Erythroblast (primary cell): Measurements from ENCODE around the gene MAST4.
A peak's percentile ranks its signal among the peaks of the same experiment; 100 is the strongest.

Experiments
- DNase-seq, 2 experiments: peaks; one replicate each; lab custom pipeline; 2025; lab: John Stamatoyannopoulos, UW
- GATA1 ChIP-seq: IDR thresholded peaks from 2 replicates; pipeline ENCODE4 v1.6.1; 2011; ENCODE audit warnings: low read depth, mild to moderate bottlenecking, control low read depth, low read length, moderate library complexity
- POLR2A ChIP-seq: IDR thresholded peaks from 2 replicates; pipeline ENCODE4 v1.6.1; 2011; ENCODE audit warnings: mild to moderate bottlenecking, low read length

The MAST4 gene

GRCh38 chr5:67005737-67006499 lies 409.7 kb downstream of the MAST4 start:
- peak in 1 of 2 experiments; percentile 8 for DNase-seq
- TF ChIP-seq POLR2A, result no peak
- TF ChIP-seq GATA1, result no peak

DNA sequence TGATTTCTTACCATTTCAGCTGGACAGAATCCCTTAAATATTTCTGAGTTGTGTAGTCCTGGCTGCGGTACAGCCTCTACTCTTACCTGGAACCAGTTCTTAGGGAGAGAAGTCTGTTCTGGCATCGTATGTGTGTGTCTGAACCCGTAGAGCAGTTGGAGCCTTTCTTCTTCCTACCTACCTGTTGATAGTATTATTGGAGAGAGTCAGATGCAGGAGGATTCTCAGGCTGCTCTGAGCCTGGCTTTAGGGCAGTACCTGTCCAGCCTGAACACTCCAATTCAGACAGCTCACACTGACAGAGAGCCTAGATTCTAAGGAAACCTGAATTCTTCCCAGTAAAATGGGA lies 410.3 kb downstream of the MAST4 start:
- no peak for DNase-seq
- TF ChIP-seq GATA1 (no peak), POLR2A (no peak)

- no peak for DNase-seq
These were observed 412.8 kb downstream of the MAST4 start for GRCh38 chr5:67009028-67009427.

GRCh38 chr5:67010684-67011409 lies 414.7 kb downstream of the MAST4 start:
- no peak for TF ChIP-seq GATA1
- DNase-seq, result no peak

More at GRCh38 chr5:67009028-67009427, 412.8 kb downstream of the MAST4 start:
- no peak for TF ChIP-seq POLR2A
- TF ChIP-seq GATA1, result no peak

DNA sequence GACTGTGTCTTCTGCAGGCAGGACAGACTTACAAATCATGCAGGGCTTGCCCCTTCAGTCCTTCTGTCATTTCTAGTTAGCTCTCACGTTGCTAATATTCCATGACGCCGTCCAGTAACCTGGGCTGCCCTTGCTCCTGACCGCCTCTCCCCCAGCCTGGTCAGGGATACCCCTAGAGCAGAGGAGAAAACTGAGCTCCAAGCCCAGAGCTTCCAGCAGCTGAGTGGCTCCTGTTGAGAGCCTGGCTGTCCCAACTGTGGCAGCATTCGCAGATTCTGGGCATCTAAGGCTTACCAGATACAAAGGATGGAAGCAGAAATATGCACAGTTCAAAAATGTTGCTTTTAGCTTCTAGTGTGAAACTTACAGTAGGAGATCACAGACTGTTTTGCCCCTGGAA lies 415.2 kb downstream of the MAST4 start:
- TF ChIP-seq GATA1, result no peak
- TF ChIP-seq POLR2A, result no peak
- DNase-seq, result no peak

- TF ChIP-seq POLR2A (no peak), GATA1 (no peak)
These were observed 416.0 kb downstream of the MAST4 start for GRCh38 chr5:67012171-67012570.

GRCh38 chr5:67013719-67014118 lies 417.5 kb downstream of the MAST4 start:
- TF ChIP-seq GATA1 (no peak), POLR2A (no peak)
- DNase-seq, result no peak

More at GRCh38 chr5:67012171-67012570, 416.0 kb downstream of the MAST4 start:
- DNase-seq, result peak in 1 of 2 experiments; percentile 52

- no peak for DNase-seq
These were observed 418.0 kb downstream of the MAST4 start for GRCh38 chr5:67014191-67014590.

DNA sequence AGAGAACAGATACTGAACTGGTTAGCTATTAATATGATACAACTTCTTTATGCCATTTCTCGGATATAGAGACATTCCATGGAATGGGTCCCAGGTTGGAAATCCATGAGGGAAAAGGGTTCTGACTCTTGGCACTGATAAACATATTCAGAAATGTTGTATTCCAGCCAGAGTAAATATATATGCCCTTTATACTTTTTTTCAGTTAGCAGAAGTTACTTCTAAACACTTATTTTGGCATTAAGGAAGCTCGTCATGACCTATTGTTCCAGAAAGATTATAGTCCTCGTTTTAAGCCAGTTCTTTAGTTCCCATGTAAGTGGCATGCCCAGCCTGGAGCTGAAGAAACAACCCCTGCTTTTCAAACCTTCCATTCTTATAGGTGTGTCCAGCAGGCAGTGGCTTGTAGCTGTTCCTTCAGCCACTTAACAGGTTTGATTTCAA lies 418.8 kb downstream of the MAST4 start:
- no peak for TF ChIP-seq POLR2A
- DNase-seq, result no peak

More at GRCh38 chr5:67014191-67014590, 418.0 kb downstream of the MAST4 start:
- TF ChIP-seq POLR2A, result no peak
- TF ChIP-seq GATA1, result no peak

- no peak for DNase-seq
- TF ChIP-seq GATA1 (no peak), POLR2A (no peak)
These were observed 419.5 kb downstream of the MAST4 start for GRCh38 chr5:67015541-67016191.

DNA sequence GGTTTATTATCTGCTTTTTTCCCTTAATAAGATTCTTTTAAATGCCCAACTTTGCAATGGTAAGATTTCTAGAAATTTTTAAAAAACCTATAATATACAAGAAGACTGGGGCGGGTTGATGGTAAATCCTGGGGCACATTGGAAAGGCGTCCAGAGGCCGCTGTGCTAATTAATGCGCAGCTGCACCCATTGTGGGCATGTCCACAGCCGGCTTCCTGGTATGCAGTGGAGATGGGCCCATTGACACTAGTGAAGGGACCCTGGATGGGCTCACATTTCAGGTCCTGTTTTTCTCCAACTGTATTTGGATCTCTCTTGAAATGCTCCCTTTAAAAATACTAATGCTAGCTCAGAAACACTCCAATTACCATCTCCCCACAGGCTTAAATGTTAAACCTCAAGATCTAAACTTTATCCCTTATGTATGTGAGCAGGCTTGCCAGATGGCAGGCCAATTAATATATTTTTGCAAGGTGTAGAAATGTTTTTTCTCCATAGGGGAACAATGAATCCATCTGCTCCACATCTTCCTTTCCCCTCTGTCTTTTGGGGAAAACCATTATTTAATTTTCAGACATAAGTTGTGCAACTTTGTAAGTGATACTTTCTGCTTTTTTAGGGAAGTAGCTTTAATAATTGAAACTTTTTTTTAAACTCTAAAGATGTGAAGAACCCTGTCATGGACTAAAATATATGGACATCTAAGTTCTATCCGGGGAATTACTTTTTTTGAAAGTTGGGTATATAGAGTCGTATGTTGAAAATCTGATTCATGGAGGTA lies 423.1 kb downstream of the MAST4 start:
- no peak for TF ChIP-seq GATA1
- TF ChIP-seq POLR2A, result no peak
- DNase-seq, result no peak

GRCh38 chr5:67020096-67020615 lies 424.0 kb downstream of the MAST4 start:
- no peak for DNase-seq
- TF ChIP-seq GATA1 (no peak), POLR2A (no peak)

DNA sequence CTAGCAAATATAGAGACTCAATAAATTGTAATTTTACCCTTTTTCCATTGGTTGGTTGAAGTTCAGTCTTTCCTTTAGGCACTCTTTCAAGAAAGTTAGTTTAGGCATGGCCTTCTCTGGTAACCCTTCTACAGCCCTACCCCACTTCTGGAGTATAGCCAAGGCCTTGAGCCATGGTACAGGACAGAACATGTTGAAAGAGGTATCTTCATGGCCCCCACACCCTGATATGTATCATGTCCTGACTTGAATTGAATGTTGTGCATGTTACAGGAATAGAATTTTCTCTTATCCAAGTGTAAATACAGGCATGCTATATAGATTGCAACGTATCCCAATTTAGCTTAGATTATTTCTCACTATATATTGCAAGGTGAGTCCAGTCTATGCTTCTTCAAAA lies 424.8 kb downstream of the MAST4 start:
- no peak for DNase-seq
- TF ChIP-seq POLR2A (no peak), GATA1 (no peak)

GRCh38 chr5:67021521-67021920 lies 425.3 kb downstream of the MAST4 start:
- TF ChIP-seq GATA1 (no peak), POLR2A (no peak)
- DNase-seq, result no peak
